Psoas muscle (tissue), 8 donors: ENCODE measurements around the gene PPIA. TPM values are rescaled to one million over a fixed set of nuclear protein-coding genes. Genes with fewer than 3 reads are reported as not detected.

ENCODE experiments used
- ATAC-seq, 4 donors: fragments of 200-7000 bp; cut with Tn5 transposase; one replicate each; pipeline ENCODE4 v1.9.1; 2020; ENCODE audit warnings: moderate library complexity in 3 of 4, mild to moderate bottlenecking in 2 of 4
- DNase-seq, 2 donors: peaks; one replicate each; pipeline ENCODE4 v3.0.0-alpha.2; 2020
- H3K27ac ChIP-seq: fragments of 200-600 bp; one replicate; pipeline ENCODE4 v1.8.0; 2022
- H3K27me3 ChIP-seq, 3 donors: fragments of 200-600 bp in 1 of 3; one replicate each; pipeline versions ENCODE4 v1.6.1 to v1.8.0; 2013 to 2022; ENCODE audit warnings: low read length in 2 of 3, mild to moderate bottlenecking in 2 of 3, moderate library complexity in 1 of 3; ENCODE audit not compliant: insufficient read depth in 3 of 3
- H3K36me3 ChIP-seq, 2 donors: fragments of 200-600 bp in 1 of 2; one replicate each; pipeline versions ENCODE4 v1.6.1 to v1.8.0; 2013 to 2022; ENCODE audit warnings: low read depth in 1 of 2, mild to moderate bottlenecking in 1 of 2, moderate library complexity in 1 of 2; ENCODE audit not compliant: insufficient read depth in 1 of 2
- H3K4me1 ChIP-seq: fragments of 200-600 bp; one replicate; pipeline ENCODE4 v1.8.0; 2022
- H3K4me3 ChIP-seq: fragments of 200-600 bp; one replicate; pipeline ENCODE4 v1.8.0; 2022; ENCODE audit warnings: mild to moderate bottlenecking
- H3K9me3 ChIP-seq: fragments of 200-600 bp; one replicate; pipeline ENCODE4 v1.8.0; 2022
- CTCF ChIP-seq: fragments of 200-600 bp; IDR thresholded peaks from one replicate; pipeline ENCODE4 v1.8.0; 2022; ENCODE audit warnings: antibody characterized with exemption
- WGBS, 3 donors: extraction: QIAGEN DNeasy Blood & Tissue Kit; methylation state at CpG; one replicate each; pipeline versions ENCODE4 v1.1.6 to v1.1.7; 2013; 5-methylcytosine and 5-hydroxymethylcytosine counted together
- intact Hi-C, 2 donors: fragments of 100-400 bp; cut with DNase I; formaldehyde crosslinking; loops; one replicate each; pipeline versions ENCODE4 v1.11.0 to v1.14.2; 2022
- polyA plus RNA-seq, 3 donors: library from polyadenylated mRNA; stranded (reverse); fragments of 200-250 nt; gene quantifications; one replicate each; pipeline ENCODE4 v1.2.3, GENCODE V29; 2013
- total RNA-seq, 4 donors: library from RNA; stranded (reverse); fragmentation: NEBNext Ultra II Directional in 2 of 4; extraction: Animal tissue kit (Norgen Biotek cat#: 25700) in 2 of 4; gene quantifications; one replicate each; pipeline versions ENCODE4 v1.2.1 to v1.2.4, GENCODE V29; 2021 to 2023
- donor health status: healthy with polysubstance abuse.
- donor health status: DM: no; HTN: no; CAD: no; lungs with moderate emphysema.
- donor health status: Bipolar disorder and iron deficiency.
- donor health status: healthy.
- donor health status: DM: yes; HTN: yes; CAD: no.
- donor health status: DM: no; HTN: no; CAD: no.
- donor health status: DM: no; HTN: no; CAD: no.
- donor health status: DM: yes; HTN: yes; CAD: no.

Gene PPIA
- total and polyA plus RNA-seq, 7 donors: 251 to 3,448 (median 725) TPM

- Histone ChIP-seq H3K4me3 (no peak overlapping the region), H3K9me3 (no peaks in the 10 kb centered on the region), H3K4me1 (peaks cover 16% of the 10 kb centered on the region), H3K27ac (no peak overlapping the region), H3K36me3 (peaks cover 0 to 36% of the 10 kb centered on the region in 2 donors), H3K27me3 (no peaks in the 10 kb centered on the region)
- intact Hi-C loops: loop anchor here (5.0 to 10.0 kb wide), 2 partner anchors 37 to 160 kb away; no protein-coding TSS in a partner anchor
- no peak for TF ChIP-seq CTCF
- WGBS, 3 donors: 86 to 91% (median 86%) methylated on average over 11 of the region's 11 CpGs
- DNase-seq (no peak), ATAC-seq (peak in 2 of 4 donors; percentile 8 to 16)
Observed at GRCh38 chr7:44754802-44755697, 41.4 kb upstream of the PPIA start.

GRCh38 chr7:44755698-44756627 lies 40.5 kb upstream of the PPIA start:
- Histone ChIP-seq H3K36me3 (peaks cover 0 to 40% of the 10 kb centered on the region in 2 donors), H3K27ac (no peak overlapping the region), H3K27me3 (no peaks in the 10 kb centered on the region), H3K4me1 (peaks cover 9% of the 10 kb centered on the region), H3K9me3 (no peaks in the 10 kb centered on the region), H3K4me3 (no peak overlapping the region)
- intact Hi-C loops: loop anchor here in 1 of 2 donors (5.0 to 10.0 kb wide), 2 partner anchors 36 to 161 kb away; no protein-coding TSS in a partner anchor
- peak in 2 of 4 donors; percentile 7 to 8 for ATAC-seq
- no peak for TF ChIP-seq CTCF
- peak in 1 of 2 donors; percentile 30 for DNase-seq
- 46 to 64% (median 57%) methylated on average over 17 of the region's 17 CpGs for WGBS, 3 donors

GRCh38 chr7:44756904-44757303 lies 39.6 kb upstream of the PPIA start:
- H3K4me1 ChIP-seq: peaks cover 9% of the 10 kb centered on the region
- H3K27ac ChIP-seq: no peak overlapping the region
- ATAC-seq: no peak
- H3K4me3 ChIP-seq: no peak overlapping the region
- no peak for TF ChIP-seq CTCF
- H3K9me3 ChIP-seq: no peaks in the 10 kb centered on the region
- no peak for DNase-seq
- H3K27me3 ChIP-seq: no peaks in the 10 kb centered on the region
- H3K36me3 ChIP-seq: peaks cover 0 to 49% of the 10 kb centered on the region in 2 donors
- intact Hi-C loops: loop anchor here in 1 of 2 donors (5.0 to 10.0 kb wide), 2 partner anchors 35 to 162 kb away; no protein-coding TSS in a partner anchor
- 73 to 82% (median 75%) methylated on average over 12 of the region's 12 CpGs for WGBS, 3 donors

- H3K9me3 ChIP-seq: no peaks in the 10 kb centered on the region
- no peak overlapping the region for H3K4me3 ChIP-seq
- WGBS, 3 donors: 56 to 66% (median 59%) methylated on average over 9 to 10 of the region's 10 CpGs
- H3K36me3 ChIP-seq: peaks cover 0 to 52% of the 10 kb centered on the region in 2 donors
- intact Hi-C loops: loop anchor here in 1 of 2 donors (5.0 to 10.0 kb wide), 2 partner anchors 35 to 163 kb away; no protein-coding TSS in a partner anchor
- TF ChIP-seq CTCF: no peak
- H3K27ac ChIP-seq: no peak overlapping the region
- ATAC-seq: no peak
- H3K4me1 ChIP-seq: peaks cover 9% of the 10 kb centered on the region
- no peaks in the 10 kb centered on the region for H3K27me3 ChIP-seq
- DNase-seq: peak in 1 of 2 donors; percentile 42
Observed at GRCh38 chr7:44757311-44757710, 39.2 kb upstream of the PPIA start.
